ENCODE measurements around the gene PAGR1. TPM values are rescaled to one million over a fixed set of nuclear protein-coding genes. Genes with fewer than 3 reads are reported as not detected.
"Not testable (repeated sequence)": the region's sequence is repeated elsewhere in the genome, so short reads cannot be mapped to it uniquely, and the experiment has no call there.

Gene PAGR1
- total RNA-seq, 1 donor from 2014 or later: 14.7 TPM

GRCh38 chr16:29790949-29791844 lies 24.8 kb upstream of the PAGR1 start:
- no peak for DNase-seq
- intact Hi-C loops (cut with DNase I): no loop called here
- no peak for ATAC-seq (ENCODE audit: poor library complexity)

DNA sequence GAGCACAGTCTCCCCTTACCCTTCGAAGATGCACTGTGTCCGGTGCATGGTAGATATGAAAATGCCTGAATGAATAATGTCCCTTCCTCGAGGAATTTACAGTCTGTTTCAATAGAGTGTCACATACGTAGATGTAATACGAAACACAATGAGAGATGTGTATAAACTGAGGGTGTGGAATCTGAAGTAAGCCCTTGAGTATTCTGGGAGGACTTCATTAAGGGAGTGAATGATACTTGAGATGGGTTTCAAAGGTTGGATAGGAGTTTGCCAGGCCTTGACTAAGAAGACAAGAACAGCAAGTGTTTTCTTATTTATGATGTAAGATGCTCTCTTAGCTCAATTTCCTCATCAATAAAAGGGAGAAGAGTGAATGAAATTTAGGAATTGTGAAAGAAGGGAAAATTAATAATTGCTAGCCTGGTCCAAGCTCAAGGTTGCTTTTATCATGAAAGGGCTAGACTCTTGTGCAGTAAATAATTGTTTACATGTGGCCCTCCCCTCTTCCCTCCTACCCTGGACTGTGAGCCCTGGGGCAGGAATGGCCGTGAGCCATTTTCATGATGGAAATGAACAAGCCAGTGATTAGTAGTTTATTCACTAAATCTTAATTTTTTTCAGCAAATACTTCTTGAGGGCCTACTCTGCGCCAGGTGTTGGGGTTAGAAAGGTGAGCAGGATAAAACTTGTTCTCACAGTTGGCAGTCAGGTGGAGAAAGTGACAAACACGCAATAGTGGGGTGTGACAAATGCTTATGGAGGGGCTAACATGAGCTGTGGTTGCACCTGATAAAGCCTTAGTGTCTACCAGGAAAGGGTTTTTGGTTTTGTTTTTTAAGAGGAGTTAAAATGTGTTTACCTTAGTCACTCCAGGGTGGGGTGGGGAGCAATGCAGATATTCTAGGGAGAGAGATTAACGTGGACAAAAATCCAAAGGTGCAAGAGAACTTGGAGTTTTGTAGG lies 23.8 kb upstream of the PAGR1 start:
- ATAC-seq (ENCODE audit: poor library complexity): no peak
- intact Hi-C loops (cut with DNase I): no loop called here
- DNase-seq: no peak

- intact Hi-C loops (cut with DNase I); ATAC-seq (ENCODE audit: poor library complexity); DNase-seq: not testable (repeated sequence)
Measured at GRCh38 chr16:29793153-29793552, 22.8 kb upstream of the PAGR1 start.

- no peak for DNase-seq
- intact Hi-C loops (cut with DNase I): no loop called here
- ATAC-seq (ENCODE audit: poor library complexity): no peak
Measured at GRCh38 chr16:29794231-29794710, 21.7 kb upstream of the PAGR1 start.

DNA sequence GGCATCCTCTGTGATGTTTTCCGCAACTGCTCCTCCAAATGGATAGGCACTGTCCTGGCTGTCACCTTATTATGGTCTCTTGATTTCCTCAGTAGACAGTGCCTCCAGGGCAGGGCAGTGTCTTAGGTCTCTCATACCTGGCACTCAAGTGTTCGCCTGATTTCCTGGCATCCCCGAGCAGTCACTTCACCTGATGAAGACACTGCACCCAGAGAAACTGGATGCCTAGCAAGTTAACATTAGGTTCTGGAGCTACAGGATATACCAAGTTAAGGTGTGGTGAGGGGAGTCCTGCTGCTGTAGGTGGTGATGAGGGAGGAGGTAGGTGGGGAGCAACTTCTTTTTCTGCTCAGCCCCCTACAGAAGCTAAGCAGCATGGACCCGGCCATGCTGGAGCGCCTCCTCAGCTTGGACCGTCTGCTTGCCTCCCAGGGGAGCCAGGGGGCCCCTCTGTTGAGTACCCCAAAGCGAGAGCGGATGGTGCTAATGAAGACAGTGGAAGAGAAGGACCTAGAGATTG lies 13.5 kb upstream of the PAGR1 start:
- DNase-seq (no peak), ATAC-seq (ENCODE audit: poor library complexity) (no peak)
- intact Hi-C loops (cut with DNase I): loop anchor here (10.0 kb wide), 1 partner anchor 1122 kb away; the partner anchor contains the start of gene FBXL19

- intact Hi-C loops (cut with DNase I): loop anchor here (10.0 kb wide), 1 partner anchor 1121 kb away; the partner anchor contains the start of gene FBXL19
- DNase-seq (no peak), ATAC-seq (ENCODE audit: poor library complexity) (no peak)
Measured at GRCh38 chr16:29804020-29804419, 11.9 kb upstream of the PAGR1 start.

DNA sequence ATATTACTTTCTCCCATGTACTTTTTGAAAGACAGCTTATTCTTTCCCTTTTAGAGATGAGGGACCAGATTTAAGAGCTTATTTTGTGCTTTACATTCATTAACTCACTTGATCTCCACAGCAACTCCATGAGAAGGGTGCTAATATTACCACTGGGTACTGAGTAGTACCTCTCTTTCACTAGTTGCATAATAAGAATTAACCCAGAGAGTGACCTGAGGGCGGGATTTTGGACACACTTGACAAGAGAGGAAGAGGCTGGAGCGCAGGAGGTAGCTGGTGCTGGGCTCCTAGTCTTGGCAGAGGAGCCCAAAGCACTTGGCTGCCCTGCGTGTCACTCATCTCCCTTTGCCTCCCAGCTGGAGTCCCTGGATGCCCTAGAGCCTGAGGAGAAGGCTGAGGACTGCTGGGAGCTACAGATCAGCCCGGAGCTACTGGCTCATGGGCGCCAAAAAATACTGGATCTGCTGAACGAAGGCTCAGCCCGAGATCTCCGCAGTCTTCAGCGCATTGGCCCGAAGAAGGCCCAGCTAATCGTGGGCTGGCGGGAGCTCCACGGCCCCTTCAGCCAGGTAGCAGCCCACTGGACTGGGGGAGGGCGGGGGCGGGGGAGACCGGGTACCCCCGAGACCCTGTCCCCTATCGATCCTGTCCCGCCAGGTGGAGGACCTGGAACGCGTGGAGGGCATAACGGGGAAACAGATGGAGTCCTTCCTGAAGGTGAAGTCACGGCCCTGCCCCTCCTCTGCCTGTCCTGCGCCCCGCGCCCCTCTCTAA lies 11.3 kb upstream of the PAGR1 start:
- intact Hi-C loops (cut with DNase I): loop anchor here (10.0 kb wide), 1 partner anchor 1120 kb away; the partner anchor contains the start of gene FBXL19
- DNase-seq: peak; percentile 80
- ATAC-seq (ENCODE audit: poor library complexity): peak; percentile 58

GRCh38 chr16:29805232-29806098 lies 10.5 kb upstream of the PAGR1 start:
- intact Hi-C loops (cut with DNase I): loop anchor here (10.0 kb wide), 1 partner anchor 1119 kb away; the partner anchor contains the start of gene FBXL19
- ATAC-seq (ENCODE audit: poor library complexity): peak; percentile 90
- peak; percentile 99 for DNase-seq

DNA sequence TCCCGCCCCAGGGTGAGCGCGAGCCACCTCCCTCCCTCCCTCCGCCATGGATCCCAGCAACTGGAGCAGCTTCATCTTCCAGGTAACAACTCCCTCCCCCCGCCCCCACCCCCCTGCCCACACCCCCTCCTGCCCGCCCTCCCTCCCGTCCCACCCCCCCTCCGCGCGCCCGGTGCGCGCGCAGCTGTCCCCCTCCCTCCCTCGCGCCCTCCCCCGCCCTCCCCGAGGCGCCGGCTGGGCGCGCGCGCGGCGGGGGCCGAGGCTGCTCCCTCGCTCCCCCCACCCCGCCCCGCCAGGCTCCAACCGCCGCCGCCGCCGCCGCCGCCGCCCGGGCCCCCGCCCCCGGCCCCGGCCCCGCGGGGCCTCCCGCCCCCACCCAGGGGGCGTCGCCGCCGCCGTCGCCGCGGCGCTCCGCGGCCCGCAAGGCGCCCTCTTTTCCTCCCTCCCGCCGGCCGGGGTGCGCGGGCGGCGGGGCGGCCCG lies 9.8 kb upstream of the PAGR1 start, which contains the start of gene MAZ:
TSS of gene MAZ (plus strand) at position 431 of the 481 bp plus-strand sequence. CDS start 173 bp downstream, outside the sequence.
- intact Hi-C loops (cut with DNase I): loop anchor here (10.0 kb wide), 1 partner anchor 1119 kb away; the partner anchor contains the start of gene FBXL19
- ATAC-seq (ENCODE audit: poor library complexity) (no peak), DNase-seq (no peak)

DNA sequence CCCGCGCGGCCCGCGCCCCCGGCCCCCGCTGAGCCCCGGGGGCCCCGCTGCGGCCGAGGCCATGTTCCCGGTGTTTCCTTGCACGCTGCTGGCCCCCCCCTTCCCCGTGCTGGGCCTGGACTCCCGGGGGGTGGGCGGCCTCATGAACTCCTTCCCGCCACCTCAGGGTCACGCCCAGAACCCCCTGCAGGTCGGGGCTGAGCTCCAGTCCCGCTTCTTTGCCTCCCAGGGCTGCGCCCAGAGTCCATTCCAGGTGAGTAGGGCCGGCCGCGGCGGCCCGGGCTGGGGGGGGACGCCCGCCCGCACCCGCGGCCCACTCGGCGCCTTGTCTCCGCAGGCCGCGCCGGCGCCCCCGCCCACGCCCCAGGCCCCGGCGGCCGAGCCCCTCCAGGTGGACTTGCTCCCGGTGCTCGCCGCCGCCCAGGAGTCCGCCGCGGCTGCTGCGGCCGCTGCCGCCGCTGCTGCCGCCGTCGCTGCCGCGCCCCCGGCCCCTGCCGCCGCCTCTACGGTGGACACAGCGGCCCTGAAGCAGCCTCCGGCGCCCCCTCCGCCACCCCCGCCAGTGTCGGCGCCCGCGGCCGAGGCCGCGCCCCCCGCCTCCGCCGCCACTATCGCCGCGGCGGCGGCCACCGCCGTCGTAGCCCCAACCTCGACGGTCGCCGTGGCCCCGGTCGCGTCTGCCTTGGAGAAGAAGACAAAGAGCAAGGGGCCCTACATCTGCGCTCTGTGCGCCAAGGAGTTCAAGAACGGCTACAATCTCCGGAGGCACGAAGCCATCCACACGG lies 9.1 kb upstream of the PAGR1 start:
- intact Hi-C loops (cut with DNase I): loop anchor here (10.0 kb wide), 1 partner anchor 1118 kb away; the partner anchor contains the start of gene FBXL19
- DNase-seq (peak; percentile 71), ATAC-seq (ENCODE audit: poor library complexity) (no peak)

GRCh38 chr16:29807426-29808218 lies 8.3 kb upstream of the PAGR1 start:
- ATAC-seq (ENCODE audit: poor library complexity) (peak; percentile 9), DNase-seq (peak; percentile 93)
- intact Hi-C loops (cut with DNase I): loop anchor here (10.0 kb wide), 1 partner anchor 1117 kb away; the partner anchor contains the start of gene FBXL19

DNA sequence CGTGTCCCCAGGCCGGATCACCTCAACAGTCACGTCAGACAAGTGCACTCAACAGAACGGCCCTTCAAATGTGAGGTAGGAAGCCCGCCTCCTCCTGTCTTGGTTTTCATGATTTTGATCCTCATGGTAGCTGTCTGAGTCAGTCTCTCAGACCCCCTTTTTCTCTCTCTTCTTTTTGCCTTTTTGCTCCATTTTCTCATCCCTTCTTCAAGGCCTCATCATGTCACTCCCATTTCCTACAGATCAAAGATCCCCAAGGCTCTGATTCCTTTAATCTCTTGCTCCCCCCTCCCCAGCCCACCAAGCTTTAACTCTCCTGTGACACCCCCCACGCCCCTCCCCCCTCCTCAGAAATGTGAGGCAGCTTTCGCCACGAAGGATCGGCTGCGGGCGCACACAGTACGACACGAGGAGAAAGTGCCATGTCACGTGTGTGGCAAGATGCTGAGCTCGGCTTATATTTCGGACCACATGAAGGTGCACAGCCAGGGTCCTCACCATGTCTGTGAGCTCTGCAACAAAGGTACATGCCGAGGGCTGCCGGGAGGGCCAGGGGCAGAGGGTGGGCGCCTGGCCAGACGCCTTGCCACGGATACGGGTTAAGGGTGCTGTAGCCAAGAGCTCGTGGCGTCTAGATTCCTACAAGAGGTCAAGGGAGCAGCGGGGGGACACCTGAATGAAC lies 7.6 kb upstream of the PAGR1 start:
- intact Hi-C loops (cut with DNase I): loop anchor here (10.0 kb wide), 1 partner anchor 1116 kb away; the partner anchor contains the start of gene FBXL19
- ATAC-seq (ENCODE audit: poor library complexity) (no peak), DNase-seq (no peak)

- intact Hi-C loops (cut with DNase I): loop anchor here (10.0 kb wide), 1 partner anchor 1116 kb away; the partner anchor contains the start of gene FBXL19
Measured at GRCh38 chr16:29809031-29809747, 6.8 kb upstream of the PAGR1 start.

More at GRCh38 chr16:29809031-29809747, 6.8 kb upstream of the PAGR1 start:
- ATAC-seq (ENCODE audit: poor library complexity): no peak
- DNase-seq: no peak

Data from Right ventricle myocardium superior (tissue), 1 donor.